Mesendoderm (in vitro differentiated cells): ENCODE data around the gene OSBPL5.

Source experiments
- DNase-seq: peaks from one replicate; pipeline ENCODE4 v3.0.0; 2013
- H2AK5ac ChIP-seq: 2 replicates; pipeline ENCODE4 v1.6.1; 2013; ENCODE audit warnings: low read length, inconsistent platforms
- H2BK120ac ChIP-seq: 2 replicates; pipeline ENCODE4 v1.6.1; 2013; ENCODE audit warnings: low read depth, mild to moderate bottlenecking, low read length, moderate library complexity, mixed read lengths
- H2BK15ac ChIP-seq: replicated peaks from 2 replicates; pipeline ENCODE4 v1.6.1; 2013; ENCODE audit warnings: low read depth, mild to moderate bottlenecking, moderate library complexity
- H2BK5ac ChIP-seq: 2 replicates; pipeline ENCODE4 v1.6.1; 2013; ENCODE audit warnings: low read length, inconsistent platforms
- H3K18ac ChIP-seq: 2 replicates; pipeline ENCODE4 v1.6.1; 2013; ENCODE audit warnings: mild to moderate bottlenecking, low read length, mixed read lengths
- H3K23ac ChIP-seq: one replicate; pipeline ENCODE4 v1.6.1; 2013; ENCODE audit warnings: low read length
- H3K27ac ChIP-seq: 2 replicates; pipeline ENCODE4 v1.5.1; 2013; ENCODE audit warnings: low read depth, mild to moderate bottlenecking, inconsistent platforms, low read length, moderate library complexity
- H3K27me3 ChIP-seq: 2 replicates; pipeline ENCODE4 v1.6.1; 2013; ENCODE audit warnings: low read length, control low read depth, mild to moderate bottlenecking, inconsistent platforms; ENCODE audit not compliant: insufficient read depth, poor library complexity
- H3K36me3 ChIP-seq: 2 replicates; pipeline ENCODE4 v1.6.1; 2013; ENCODE audit warnings: low read length, inconsistent platforms; ENCODE audit not compliant: control insufficient read depth, insufficient read depth
- H3K4ac ChIP-seq: one replicate; pipeline ENCODE4 v1.6.1; 2013; ENCODE audit warnings: low read depth, mild to moderate bottlenecking, low read length, moderate library complexity
- H3K4me1 ChIP-seq: 2 replicates; pipeline ENCODE4 v1.6.1; 2013; ENCODE audit warnings: low read depth, low read length, inconsistent platforms; ENCODE audit not compliant: control insufficient read depth
- H3K4me2 ChIP-seq: 2 replicates; pipeline ENCODE4 v1.6.1; 2013; ENCODE audit warnings: low read length
- H3K4me3 ChIP-seq: 2 replicates; pipeline ENCODE4 v1.5.1; 2013; ENCODE audit warnings: mild to moderate bottlenecking, low read length
- H3K56ac ChIP-seq: one replicate; pipeline ENCODE4 v1.6.1; 2013; ENCODE audit warnings: low read length
- H3K79me1 ChIP-seq: 2 replicates; pipeline ENCODE4 v1.6.1; 2013; ENCODE audit warnings: low read length, inconsistent platforms
- H3K79me2 ChIP-seq: 2 replicates; pipeline ENCODE4 v1.6.1; 2013; ENCODE audit warnings: mild to moderate bottlenecking, low read length; ENCODE audit not compliant: control insufficient read depth, insufficient read depth
- H3K9ac ChIP-seq: 2 replicates; pipeline ENCODE4 v1.6.1; 2013; ENCODE audit warnings: low read length, inconsistent platforms
- H4K5ac ChIP-seq: one replicate; pipeline ENCODE4 v1.6.1; 2013; ENCODE audit warnings: low read length
- H4K8ac ChIP-seq: one replicate; pipeline ENCODE4 v1.6.1; 2013; ENCODE audit warnings: low read depth, mild to moderate bottlenecking, control low read depth, low read length, moderate library complexity
- WGBS: extraction: QIAGEN DNeasy Blood & Tissue Kit; methylation state at CpG from one replicate; pipeline ENCODE4 v1.1.7; 2013; ENCODE audit warnings: low lambda C conversion rate, missing lambda C conversion rate; ENCODE audit not compliant: insufficient coverage; ENCODE audit errors: extremely low coverage; 5-methylcytosine and 5-hydroxymethylcytosine counted together

Gene OSBPL5

GRCh38 chr11:3199537-3200295 lies 34.6 kb upstream of the OSBPL5 start:
- Histone ChIP-seq H3K36me3 (no peaks in the 10 kb centered on the region), H2BK120ac (no peak overlapping the region), H3K9ac (no peak overlapping the region), H3K79me1 (no peaks in the 10 kb centered on the region), H4K5ac (no peak overlapping the region), H3K56ac (no peak overlapping the region), H2BK15ac (no peak overlapping the region), H3K27ac (no peak overlapping the region), H3K4me1 (no peaks in the 10 kb centered on the region), H3K23ac (no peak overlapping the region), H2BK5ac (no peak overlapping the region), H3K4me2 (no peak overlapping the region), H3K4me3 (no peak overlapping the region), H4K8ac (no peak overlapping the region), H2AK5ac (no peak overlapping the region), H3K79me2 (no peaks in the 10 kb centered on the region), H3K18ac (no peak overlapping the region), H3K27me3 (peaks cover 9% of the 10 kb centered on the region), H3K4ac (no peak overlapping the region)
- DNase-seq = no peak
- no CpG with 5 or more reads among the region's 19 CpGs for WGBS

GRCh38 chr11:3198815-3199214 lies 33.7 kb upstream of the OSBPL5 start:
- peaks cover 9% of the 10 kb centered on the region for H3K27me3 ChIP-seq
- no peak overlapping the region for H2BK5ac ChIP-seq
- H2BK15ac ChIP-seq = no peak overlapping the region
- H3K79me1 ChIP-seq = no peaks in the 10 kb centered on the region
- H3K79me2 ChIP-seq = no peaks in the 10 kb centered on the region
- H3K23ac ChIP-seq = no peak overlapping the region
- H2AK5ac ChIP-seq = no peak overlapping the region
- no peak overlapping the region for H3K27ac ChIP-seq
- H3K4me2 ChIP-seq = no peak overlapping the region
- no peak overlapping the region for H2BK120ac ChIP-seq
- no peaks in the 10 kb centered on the region for H3K4me1 ChIP-seq
- no CpG with 5 or more reads among the region's 15 CpGs for WGBS
- H3K4ac ChIP-seq = no peak overlapping the region
- no peak overlapping the region for H3K9ac ChIP-seq
- H3K56ac ChIP-seq = no peak overlapping the region
- no peak overlapping the region for H4K8ac ChIP-seq
- no peak overlapping the region for H3K4me3 ChIP-seq
- no peak overlapping the region for H4K5ac ChIP-seq
- no peaks in the 10 kb centered on the region for H3K36me3 ChIP-seq
- H3K18ac ChIP-seq = no peak overlapping the region
- no peak for DNase-seq

- Histone ChIP-seq H3K56ac (no peak overlapping the region), H3K4me2 (no peak overlapping the region), H2BK5ac (no peak overlapping the region), H3K27ac (no peak overlapping the region), H3K18ac (no peak overlapping the region), H3K23ac (no peak overlapping the region), H3K4me3 (no peak overlapping the region), H3K27me3 (peaks cover 8% of the 10 kb centered on the region), H2BK120ac (no peak overlapping the region), H2AK5ac (no peak overlapping the region), H3K79me1 (no peaks in the 10 kb centered on the region), H3K36me3 (no peaks in the 10 kb centered on the region), H2BK15ac (no peak overlapping the region), H3K79me2 (no peaks in the 10 kb centered on the region), H3K4ac (no peak overlapping the region), H4K8ac (no peak overlapping the region), H3K9ac (no peak overlapping the region), H4K5ac (no peak overlapping the region), H3K4me1 (no peaks in the 10 kb centered on the region)
- WGBS = no CpG with 5 or more reads among the region's 8 CpGs
- DNase-seq = no peak
Observed at GRCh38 chr11:3197878-3198528, 32.9 kb upstream of the OSBPL5 start.

GRCh38 chr11:3197044-3197695 lies 32.1 kb upstream of the OSBPL5 start:
- Histone ChIP-seq H3K79me2 (no peaks in the 10 kb centered on the region), H2BK15ac (no peak overlapping the region), H3K79me1 (no peaks in the 10 kb centered on the region), H3K56ac (no peak overlapping the region), H3K4ac (no peak overlapping the region), H2AK5ac (no peak overlapping the region), H3K18ac (no peak overlapping the region), H3K4me3 (no peak overlapping the region), H2BK5ac (no peak overlapping the region), H4K8ac (no peak overlapping the region), H3K27me3 (no peaks in the 10 kb centered on the region), H3K27ac (no peak overlapping the region), H3K4me1 (no peaks in the 10 kb centered on the region), H3K36me3 (no peaks in the 10 kb centered on the region), H3K23ac (no peak overlapping the region), H3K4me2 (no peak overlapping the region), H4K5ac (no peak overlapping the region), H3K9ac (no peak overlapping the region), H2BK120ac (no peak overlapping the region)
- no CpG with 5 or more reads among the region's 11 CpGs for WGBS
- DNase-seq = no peak

GRCh38 chr11:3196161-3197043 lies 31.3 kb upstream of the OSBPL5 start:
- Histone ChIP-seq H3K79me2 (no peaks in the 10 kb centered on the region), H4K8ac (no peak overlapping the region), H3K18ac (no peak overlapping the region), H3K4me2 (no peak overlapping the region), H3K79me1 (no peaks in the 10 kb centered on the region), H2BK15ac (no peak overlapping the region), H3K56ac (no peak overlapping the region), H3K27ac (no peak overlapping the region), H2AK5ac (no peak overlapping the region), H3K27me3 (no peaks in the 10 kb centered on the region), H3K4ac (no peak overlapping the region), H2BK120ac (no peak overlapping the region), H4K5ac (no peak overlapping the region), H3K4me3 (no peak overlapping the region), H3K36me3 (no peaks in the 10 kb centered on the region), H3K4me1 (no peaks in the 10 kb centered on the region), H3K23ac (no peak overlapping the region), H3K9ac (no peak overlapping the region), H2BK5ac (no peak overlapping the region)
- no CpG with 5 or more reads among the region's 23 CpGs for WGBS
- no peak for DNase-seq
